ENCODE measurements around the gene CACNA1A.
A peak's percentile ranks its signal among the peaks of the same experiment; 100 is the strongest.

DNA sequence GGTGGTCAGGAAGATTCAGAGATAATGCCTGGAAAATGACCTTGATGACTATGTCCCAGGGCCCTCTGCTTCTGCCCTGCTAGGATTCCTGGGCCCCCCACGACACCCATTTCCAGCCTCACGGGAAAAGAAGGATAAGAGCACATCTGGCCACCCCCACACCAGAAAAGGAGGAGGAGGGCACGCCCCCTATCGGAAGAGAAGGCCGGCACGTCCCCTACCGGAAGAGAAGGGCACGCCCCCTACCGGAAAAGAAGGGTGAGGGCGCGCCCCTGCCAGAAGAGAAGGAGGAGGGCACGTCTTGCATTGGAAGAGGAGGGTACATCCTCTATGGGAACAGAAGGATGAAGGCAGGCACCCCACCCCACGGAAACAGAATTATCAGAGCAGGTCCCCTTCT lies 271.8 kb downstream of the CACNA1A start:
- TF ChIP-seq ESRRA (IDR thresholded peaks at IDR 0.05; ENCODE audit: borderline replicate concordance, low read length) (no peak), NFE2L2 (conservative IDR thresholded peaks at IDR 0.05; ENCODE audit: low read length) (no peak), RNF2 (IDR thresholded peaks at IDR 0.05; ENCODE audit: borderline replicate concordance, low read depth) (no peak), POLR2A (IDR thresholded peaks at IDR 0.05; ENCODE audit: low read length) (no peak), RAD21 (conservative IDR thresholded peaks at IDR 0.05 in 1 of 2, IDR thresholded peaks at IDR 0.05 in 1 of 2) (peak; percentile 18 to 26; a peak in 1 of 5 replicates), NR3C1 (IDR thresholded peaks at IDR 0.05) (no peak), RCOR1 (IDR thresholded peaks at IDR 0.05; ENCODE audit: low read depth, low read length) (no peak), CBX8 (IDR thresholded peaks at IDR 0.05) (no peak), FOSB (CRISPR knock-in tag; IDR thresholded peaks at IDR 0.05) (no peak), KDM1A (IDR thresholded peaks at IDR 0.05; ENCODE audit: low read depth) (no peak)
- TF ChIP-seq, protein P1, sequence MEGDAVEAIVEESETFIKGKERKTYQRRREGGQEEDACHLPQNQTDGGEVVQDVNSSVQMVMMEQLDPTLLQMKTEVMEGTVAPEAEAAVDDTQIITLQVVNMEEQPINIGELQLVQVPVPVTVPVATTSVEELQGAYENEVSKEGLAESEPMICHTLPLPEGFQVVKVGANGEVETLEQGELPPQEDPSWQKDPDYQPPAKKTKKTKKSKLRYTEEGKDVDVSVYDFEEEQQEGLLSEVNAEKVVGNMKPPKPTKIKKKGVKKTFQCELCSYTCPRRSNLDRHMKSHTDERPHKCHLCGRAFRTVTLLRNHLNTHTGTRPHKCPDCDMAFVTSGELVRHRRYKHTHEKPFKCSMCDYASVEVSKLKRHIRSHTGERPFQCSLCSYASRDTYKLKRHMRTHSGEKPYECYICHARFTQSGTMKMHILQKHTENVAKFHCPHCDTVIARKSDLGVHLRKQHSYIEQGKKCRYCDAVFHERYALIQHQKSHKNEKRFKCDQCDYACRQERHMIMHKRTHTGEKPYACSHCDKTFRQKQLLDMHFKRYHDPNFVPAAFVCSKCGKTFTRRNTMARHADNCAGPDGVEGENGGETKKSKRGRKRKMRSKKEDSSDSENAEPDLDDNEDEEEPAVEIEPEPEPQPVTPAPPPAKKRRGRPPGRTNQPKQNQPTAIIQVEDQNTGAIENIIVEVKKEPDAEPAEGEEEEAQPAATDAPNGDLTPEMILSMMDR (IDR thresholded peaks at IDR 0.05): peak; percentile 34; the same call in 1 of the 3 replicates
- TF ChIP-seq, protein P2, sequence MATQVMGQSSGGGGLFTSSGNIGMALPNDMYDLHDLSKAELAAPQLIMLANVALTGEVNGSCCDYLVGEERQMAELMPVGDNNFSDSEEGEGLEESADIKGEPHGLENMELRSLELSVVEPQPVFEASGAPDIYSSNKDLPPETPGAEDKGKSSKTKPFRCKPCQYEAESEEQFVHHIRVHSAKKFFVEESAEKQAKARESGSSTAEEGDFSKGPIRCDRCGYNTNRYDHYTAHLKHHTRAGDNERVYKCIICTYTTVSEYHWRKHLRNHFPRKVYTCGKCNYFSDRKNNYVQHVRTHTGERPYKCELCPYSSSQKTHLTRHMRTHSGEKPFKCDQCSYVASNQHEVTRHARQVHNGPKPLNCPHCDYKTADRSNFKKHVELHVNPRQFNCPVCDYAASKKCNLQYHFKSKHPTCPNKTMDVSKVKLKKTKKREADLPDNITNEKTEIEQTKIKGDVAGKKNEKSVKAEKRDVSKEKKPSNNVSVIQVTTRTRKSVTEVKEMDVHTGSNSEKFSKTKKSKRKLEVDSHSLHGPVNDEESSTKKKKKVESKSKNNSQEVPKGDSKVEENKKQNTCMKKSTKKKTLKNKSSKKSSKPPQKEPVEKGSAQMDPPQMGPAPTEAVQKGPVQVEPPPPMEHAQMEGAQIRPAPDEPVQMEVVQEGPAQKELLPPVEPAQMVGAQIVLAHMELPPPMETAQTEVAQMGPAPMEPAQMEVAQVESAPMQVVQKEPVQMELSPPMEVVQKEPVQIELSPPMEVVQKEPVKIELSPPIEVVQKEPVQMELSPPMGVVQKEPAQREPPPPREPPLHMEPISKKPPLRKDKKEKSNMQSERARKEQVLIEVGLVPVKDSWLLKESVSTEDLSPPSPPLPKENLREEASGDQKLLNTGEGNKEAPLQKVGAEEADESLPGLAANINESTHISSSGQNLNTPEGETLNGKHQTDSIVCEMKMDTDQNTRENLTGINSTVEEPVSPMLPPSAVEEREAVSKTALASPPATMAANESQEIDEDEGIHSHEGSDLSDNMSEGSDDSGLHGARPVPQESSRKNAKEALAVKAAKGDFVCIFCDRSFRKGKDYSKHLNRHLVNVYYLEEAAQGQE (IDR thresholded peaks at IDR 0.05): no peak
